Loucy (cell line): Measurements from ENCODE around the gene PNPLA6.

Source experiments
- CTCF ChIP-seq: fragments of 200-600 bp; sonication (generic); conservative IDR thresholded peaks from 2 replicates; pipeline ENCODE4 v1.5.1; 2014; ENCODE audit warnings: mild to moderate bottlenecking, antibody characterized with exemption, low read length
- EZH2phosphoT487 ChIP-seq: fragments of 200-600 bp; IDR thresholded peaks from 2 replicates; pipeline ENCODE4 v1.6.1; 2018; ENCODE audit warnings: antibody characterized with exemption, mild to moderate bottlenecking, moderate library complexity, borderline replicate concordance

DNA sequence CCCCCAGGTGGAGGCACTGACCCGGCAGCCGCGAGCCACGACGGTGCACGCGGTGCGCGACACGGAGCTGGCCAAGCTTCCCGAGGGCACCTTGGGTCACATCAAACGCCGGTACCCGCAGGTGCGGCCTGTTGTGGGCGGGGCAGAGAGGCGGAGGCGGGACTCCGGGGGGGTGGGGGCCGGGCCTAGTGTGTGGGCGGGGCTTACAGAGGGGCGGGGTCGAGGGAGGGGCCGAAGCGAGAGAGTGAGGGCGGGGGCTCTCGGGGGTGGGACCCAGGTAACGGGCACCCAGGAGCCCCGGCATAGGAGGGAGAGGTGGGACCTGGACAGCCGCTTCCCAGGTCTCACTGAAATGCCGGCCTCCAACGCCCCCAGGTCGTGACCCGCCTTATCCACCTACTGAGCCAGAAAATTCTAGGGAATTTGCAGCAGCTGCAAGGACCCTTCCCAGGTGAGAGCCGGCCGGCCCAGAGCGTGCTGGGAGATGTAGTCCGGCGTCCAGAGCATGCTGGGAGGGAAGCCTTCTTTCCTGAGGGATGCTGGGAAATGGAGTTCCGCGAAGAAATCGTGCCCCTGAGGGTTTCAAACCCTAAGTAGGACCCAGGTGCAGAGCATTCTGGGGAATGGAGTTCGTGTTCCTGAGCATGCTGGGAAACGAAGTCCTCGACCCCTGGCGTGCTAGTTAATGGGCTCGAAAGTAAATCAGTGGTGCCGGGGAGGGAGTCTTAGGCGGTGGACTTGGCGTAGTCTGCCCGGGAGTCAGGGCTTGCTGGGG lies 15.7 kb downstream of the PNPLA6 start:
- TF ChIP-seq CTCF = no peak
- no peak for TF ChIP-seq EZH2phosphoT487
